Measurements from ENCODE around the gene NPRL2.
A peak's percentile ranks its signal among the peaks of the same experiment; 100 is the strongest.

GRCh38 chr3:50358911-50359759 lies 8.6 kb upstream of the NPRL2 start, which contains the start of gene TMEM115:
- TF ChIP-seq, protein P1, sequence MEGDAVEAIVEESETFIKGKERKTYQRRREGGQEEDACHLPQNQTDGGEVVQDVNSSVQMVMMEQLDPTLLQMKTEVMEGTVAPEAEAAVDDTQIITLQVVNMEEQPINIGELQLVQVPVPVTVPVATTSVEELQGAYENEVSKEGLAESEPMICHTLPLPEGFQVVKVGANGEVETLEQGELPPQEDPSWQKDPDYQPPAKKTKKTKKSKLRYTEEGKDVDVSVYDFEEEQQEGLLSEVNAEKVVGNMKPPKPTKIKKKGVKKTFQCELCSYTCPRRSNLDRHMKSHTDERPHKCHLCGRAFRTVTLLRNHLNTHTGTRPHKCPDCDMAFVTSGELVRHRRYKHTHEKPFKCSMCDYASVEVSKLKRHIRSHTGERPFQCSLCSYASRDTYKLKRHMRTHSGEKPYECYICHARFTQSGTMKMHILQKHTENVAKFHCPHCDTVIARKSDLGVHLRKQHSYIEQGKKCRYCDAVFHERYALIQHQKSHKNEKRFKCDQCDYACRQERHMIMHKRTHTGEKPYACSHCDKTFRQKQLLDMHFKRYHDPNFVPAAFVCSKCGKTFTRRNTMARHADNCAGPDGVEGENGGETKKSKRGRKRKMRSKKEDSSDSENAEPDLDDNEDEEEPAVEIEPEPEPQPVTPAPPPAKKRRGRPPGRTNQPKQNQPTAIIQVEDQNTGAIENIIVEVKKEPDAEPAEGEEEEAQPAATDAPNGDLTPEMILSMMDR (IDR thresholded peaks at IDR 0.05) = no peak
- peak in 1 of 2 donors; percentile 59 for TF ChIP-seq POLR2A (IDR thresholded peaks at IDR 0.05)
